ENCODE measurements around the gene NDOR1.

DNA sequence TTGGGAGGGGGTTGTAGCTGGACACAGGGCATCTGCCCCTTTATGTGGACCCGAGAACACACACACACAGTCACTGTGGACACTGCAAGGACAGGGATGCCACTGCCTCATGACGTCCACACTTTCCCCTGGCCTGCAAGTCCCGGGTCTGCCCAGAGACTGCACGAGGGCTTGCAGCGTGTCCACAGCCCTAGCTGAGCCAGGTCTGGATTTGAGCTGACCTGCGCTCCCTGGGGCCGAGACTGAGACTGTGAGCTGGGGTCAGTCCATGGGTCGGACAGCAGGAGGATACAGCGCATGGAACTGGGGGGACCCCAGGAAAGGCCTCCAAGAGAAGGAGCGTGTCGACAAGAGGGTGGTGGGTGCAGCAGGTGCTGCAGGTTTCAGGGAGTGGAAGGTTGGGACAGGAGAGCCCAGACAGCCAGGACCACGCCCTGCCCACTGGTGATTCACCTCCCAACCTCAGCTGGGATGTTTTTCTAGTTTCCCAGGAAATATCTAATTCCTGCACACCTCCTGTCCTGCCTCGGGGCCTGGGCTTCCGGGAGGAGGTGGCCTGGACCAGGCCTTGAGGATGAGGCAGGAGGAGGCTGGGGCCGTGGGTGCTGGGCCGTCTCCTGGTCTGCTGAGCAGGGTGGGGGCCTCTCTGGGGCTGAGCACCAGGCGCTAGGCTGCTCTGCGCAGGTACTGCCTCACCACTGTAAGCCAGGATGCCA lies 21.0 kb downstream of the NDOR1 start:
- TF ChIP-seq, protein P1, sequence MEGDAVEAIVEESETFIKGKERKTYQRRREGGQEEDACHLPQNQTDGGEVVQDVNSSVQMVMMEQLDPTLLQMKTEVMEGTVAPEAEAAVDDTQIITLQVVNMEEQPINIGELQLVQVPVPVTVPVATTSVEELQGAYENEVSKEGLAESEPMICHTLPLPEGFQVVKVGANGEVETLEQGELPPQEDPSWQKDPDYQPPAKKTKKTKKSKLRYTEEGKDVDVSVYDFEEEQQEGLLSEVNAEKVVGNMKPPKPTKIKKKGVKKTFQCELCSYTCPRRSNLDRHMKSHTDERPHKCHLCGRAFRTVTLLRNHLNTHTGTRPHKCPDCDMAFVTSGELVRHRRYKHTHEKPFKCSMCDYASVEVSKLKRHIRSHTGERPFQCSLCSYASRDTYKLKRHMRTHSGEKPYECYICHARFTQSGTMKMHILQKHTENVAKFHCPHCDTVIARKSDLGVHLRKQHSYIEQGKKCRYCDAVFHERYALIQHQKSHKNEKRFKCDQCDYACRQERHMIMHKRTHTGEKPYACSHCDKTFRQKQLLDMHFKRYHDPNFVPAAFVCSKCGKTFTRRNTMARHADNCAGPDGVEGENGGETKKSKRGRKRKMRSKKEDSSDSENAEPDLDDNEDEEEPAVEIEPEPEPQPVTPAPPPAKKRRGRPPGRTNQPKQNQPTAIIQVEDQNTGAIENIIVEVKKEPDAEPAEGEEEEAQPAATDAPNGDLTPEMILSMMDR (IDR thresholded peaks at IDR 0.05; ENCODE audit: poor library complexity) = no peak
- TF ChIP-seq EZH2phosphoT487 (IDR thresholded peaks at IDR 0.05; ENCODE audit: low read depth, severe bottlenecking, unreplicated experiment) = no peak

All from hepatocyte (in vitro differentiated cells).